Thyroid gland (tissue), 4 donors: Measurements from ENCODE around the gene DUSP8. TPM values are rescaled to one million over a fixed set of nuclear protein-coding genes. Genes with fewer than 3 reads are reported as not detected.

Source experiments
- DNase-seq, 2 donors: peaks; one replicate each; pipeline ENCODE4 v3.0.0-alpha.2; 2019
- H3K27ac ChIP-seq, 3 donors: fragments of 200-600 bp; sonication (generic); 1 replicate in 2 of 3; 2 replicates in 1 of 3; pipeline ENCODE4 v1.5.1; 2016 to 2019; ENCODE audit warnings: mild to moderate bottlenecking in 1 of 3, moderate library complexity in 1 of 3
- H3K27me3 ChIP-seq: fragments of 200-600 bp; sonication (generic); one replicate; pipeline ENCODE4 v1.5.1; 2019
- H3K36me3 ChIP-seq, 2 donors: fragments of 200-600 bp; sonication (generic); one replicate each; pipeline ENCODE4 v1.5.1; 2016 to 2019
- H3K4me1 ChIP-seq, 2 donors: fragments of 200-600 bp; sonication (generic); one replicate each; pipeline ENCODE4 v1.5.1; 2017 to 2019
- H3K4me3 ChIP-seq, 3 donors: fragments of 200-600 bp; sonication (generic); replicated peaks in 1 of 3; 1 replicate in 2 of 3; 2 replicates in 1 of 3; pipeline ENCODE4 v1.5.1; 2016; ENCODE audit warnings: mild to moderate bottlenecking in 1 of 3
- H3K9me3 ChIP-seq: fragments of 200-600 bp; sonication (generic); one replicate; pipeline ENCODE4 v1.5.1; 2017
- CTCF ChIP-seq, 6 experiments: fragments of 200-600 bp in 3 of 6; fragments of 450-650 bp in 3 of 6; sonication (generic) in 3 of 6; IDR thresholded peaks; one replicate each; pipeline ENCODE4 v1.5.1; 2016 to 2019; ENCODE audit warnings: antibody characterized with exemption in 6 of 6, mild to moderate bottlenecking in 2 of 6, inconsistent platforms in 1 of 6, moderate library complexity in 1 of 6
- POLR2A ChIP-seq, 2 donors: fragments of 450-650 bp; IDR thresholded peaks; one replicate each; pipeline ENCODE4 v1.6.1; 2017; ENCODE audit warnings: antibody characterized with exemption in 2 of 2, mild to moderate bottlenecking in 2 of 2, moderate library complexity in 1 of 2
- WGBS, 2 donors: methylation state at CpG; one replicate each; pipeline ENCODE4 v1.1.5; 2017; 5-methylcytosine and 5-hydroxymethylcytosine counted together
- intact Hi-C: fragments of 100-400 bp; cut with DNase I; formaldehyde crosslinking; loops from one replicate; pipeline ENCODE4 v1.15.1; 2023
- total RNA-seq, 4 donors: library from RNA; depleted of rRNA; stranded (reverse); fragments of >200 nt; gene quantifications; one replicate each; pipeline ENCODE4 v1.2.3, GENCODE V29; 2016

DUSP8 gene
- total RNA-seq, 4 donors from 2014 or later = 1.3 to 3.5 (median 2.5) TPM

GRCh38 chr11:1536065-1536843 lies 35.8 kb downstream of the DUSP8 start:
- no peak for DNase-seq
- peaks cover 0 to 50% of the 10 kb centered on the region in 2 donors for H3K4me1 ChIP-seq
- H3K27me3 ChIP-seq = no peaks in the 10 kb centered on the region
- 73 to 77% methylated on average over 16 of the region's 16 CpGs for WGBS, 2 donors
- H3K36me3 ChIP-seq = no peaks in the 10 kb centered on the region
- no peak for TF ChIP-seq POLR2A (IDR thresholded peaks at IDR 0.05)
- TF ChIP-seq CTCF (IDR thresholded peaks at IDR 0.05) = no peak
- no peak overlapping the region for H3K27ac ChIP-seq
- no peaks in the 10 kb centered on the region for H3K9me3 ChIP-seq
- intact Hi-C loops = no loop called here
- H3K4me3 ChIP-seq = no peak overlapping the region

GRCh38 chr11:1534682-1535081 lies 37.4 kb downstream of the DUSP8 start:
- TF ChIP-seq CTCF (IDR thresholded peaks at IDR 0.05) = no peak
- TF ChIP-seq POLR2A (IDR thresholded peaks at IDR 0.05) = no peak
- H3K4me1 ChIP-seq = peaks cover 0 to 54% of the 10 kb centered on the region in 2 donors
- DNase-seq = no peak
- H3K4me3 ChIP-seq = no peak overlapping the region
- H3K36me3 ChIP-seq = no peaks in the 10 kb centered on the region
- H3K27me3 ChIP-seq = no peaks in the 10 kb centered on the region
- WGBS, 2 donors = 90 to 94% methylated on average over 14 of the region's 14 CpGs
- H3K9me3 ChIP-seq = no peaks in the 10 kb centered on the region
- intact Hi-C loops = no loop called here
- no peak overlapping the region for H3K27ac ChIP-seq

GRCh38 chr11:1534171-1534570 lies 37.9 kb downstream of the DUSP8 start:
- TF ChIP-seq POLR2A (IDR thresholded peaks at IDR 0.05) (no peak), CTCF (IDR thresholded peaks at IDR 0.05) (no peak)
- no peak for DNase-seq
- Histone ChIP-seq H3K4me3 (no peak overlapping the region), H3K36me3 (no peaks in the 10 kb centered on the region), H3K9me3 (no peaks in the 10 kb centered on the region), H3K27me3 (no peaks in the 10 kb centered on the region), H3K4me1 (peaks cover 0 to 54% of the 10 kb centered on the region in 2 donors), H3K27ac (no peak overlapping the region)
- intact Hi-C loops = no loop called here
- 87 to 94% methylated on average over 7 of the region's 7 CpGs for WGBS, 2 donors

- Histone ChIP-seq H3K36me3 (no peaks in the 10 kb centered on the region), H3K4me3 (no peak overlapping the region), H3K27ac (no peak overlapping the region), H3K4me1 (peaks cover 0 to 54% of the 10 kb centered on the region in 2 donors), H3K27me3 (no peaks in the 10 kb centered on the region), H3K9me3 (no peaks in the 10 kb centered on the region)
- WGBS, 2 donors = 83 to 92% methylated on average over 4 to 6 of the region's 10 CpGs
- DNase-seq = no peak
- intact Hi-C loops = no loop called here
- no peak for TF ChIP-seq CTCF (IDR thresholded peaks at IDR 0.05)
- no peak for TF ChIP-seq POLR2A (IDR thresholded peaks at IDR 0.05)
Measured at GRCh38 chr11:1533342-1533725, 38.7 kb downstream of the DUSP8 start.

GRCh38 chr11:1532606-1533341 lies 39.3 kb downstream of the DUSP8 start:
- TF ChIP-seq POLR2A (IDR thresholded peaks at IDR 0.05) = no peak
- no peak for TF ChIP-seq CTCF (IDR thresholded peaks at IDR 0.05)
- Histone ChIP-seq H3K36me3 (no peaks in the 10 kb centered on the region), H3K27ac (no peak overlapping the region), H3K9me3 (no peaks in the 10 kb centered on the region), H3K4me1 (peaks cover 0 to 54% of the 10 kb centered on the region in 2 donors), H3K27me3 (no peaks in the 10 kb centered on the region), H3K4me3 (no peak overlapping the region)
- intact Hi-C loops = no loop called here
- 65 to 68% methylated on average over 18 to 20 of the region's 20 CpGs for WGBS, 2 donors
- no peak for DNase-seq
